Stimulated activated naive CD8-positive, alpha-beta T cell treated with anti-CD3 and anti-CD28 coated beads, Interleukin-15, Interleukin-2, amounts not matched to agents 100 ng/mL and 50 ng/mL, for 24 hours (primary cell): ENCODE data around the gene ABCA7.
A peak's percentile ranks its signal among the peaks of the same experiment; 100 is the strongest.

Experiments used
- H3K27ac Mint-ChIP-seq: one replicate; pipeline ENCODE4 v1.8.0; 2021; ENCODE audit warnings: mild to moderate bottlenecking, mixed read lengths
- H3K27me3 Mint-ChIP-seq: one replicate; pipeline ENCODE4 v1.8.0; 2021; ENCODE audit warnings: mixed read lengths
- H3K36me3 Mint-ChIP-seq: one replicate; pipeline ENCODE4 v1.8.0; 2021; ENCODE audit warnings: low read depth, mixed read lengths
- H3K4me1 Mint-ChIP-seq: one replicate; pipeline ENCODE4 v1.8.0; 2021; ENCODE audit warnings: low read depth, mixed read lengths
- H3K4me3 Mint-ChIP-seq: one replicate; pipeline ENCODE4 v1.8.0; 2021; ENCODE audit warnings: mild to moderate bottlenecking, mixed read lengths
- H3K9me3 Mint-ChIP-seq: one replicate; pipeline ENCODE4 v1.8.0; 2021; ENCODE audit warnings: mixed read lengths

Gene ABCA7

GRCh38 chr19:1074544-1075283, 34.8 kb downstream of the ABCA7 start:
- Mint-ChIP-seq H3K9me3 (no peaks in the 10 kb centered on the region), H3K27ac (peak overlapping the region; percentile 83), H3K27me3 (no peaks in the 10 kb centered on the region), H3K36me3 (peaks cover 40% of the 10 kb centered on the region), H3K4me3 (no peak overlapping the region), H3K4me1 (peaks cover 73% of the 10 kb centered on the region)

- Mint-ChIP-seq H3K9me3 (no peaks in the 10 kb centered on the region), H3K4me1 (peaks cover 75% of the 10 kb centered on the region), H3K4me3 (peak overlapping the region; percentile 53), H3K27ac (peak overlapping the region; percentile 83), H3K36me3 (peaks cover 47% of the 10 kb centered on the region), H3K27me3 (no peaks in the 10 kb centered on the region)
Observed at GRCh38 chr19:1076046-1076386, 36.1 kb downstream of the ABCA7 start.

- H3K4me1 Mint-ChIP-seq, result peaks cover 72% of the 10 kb centered on the region
- H3K27ac Mint-ChIP-seq, result peak overlapping the region; percentile 71
- H3K27me3 Mint-ChIP-seq, result no peaks in the 10 kb centered on the region
- H3K4me3 Mint-ChIP-seq, result peak overlapping the region; percentile 45
- peaks cover 51% of the 10 kb centered on the region for H3K36me3 Mint-ChIP-seq
- H3K9me3 Mint-ChIP-seq, result no peaks in the 10 kb centered on the region
Observed at GRCh38 chr19:1076951-1077350, 37.0 kb downstream of the ABCA7 start.

GRCh38 chr19:1079566-1080111, 39.7 kb downstream of the ABCA7 start:
- H3K27me3 Mint-ChIP-seq, result no peaks in the 10 kb centered on the region

GRCh38 chr19:1080360-1081161, 40.7 kb downstream of the ABCA7 start:
- Mint-ChIP-seq H3K9me3 (no peaks in the 10 kb centered on the region), H3K27me3 (no peaks in the 10 kb centered on the region), H3K4me3 (no peak overlapping the region), H3K27ac (no peak overlapping the region), H3K36me3 (peaks cover 55% of the 10 kb centered on the region), H3K4me1 (peaks cover 61% of the 10 kb centered on the region)

More at GRCh38 chr19:1079566-1080111, 39.7 kb downstream of the ABCA7 start:
- Mint-ChIP-seq H3K9me3 (no peaks in the 10 kb centered on the region), H3K36me3 (peaks cover 50% of the 10 kb centered on the region), H3K4me1 (peaks cover 60% of the 10 kb centered on the region), H3K4me3 (no peak overlapping the region), H3K27ac (no peak overlapping the region)

GRCh38 chr19:1081301-1082164, 41.6 kb downstream of the ABCA7 start:
- Mint-ChIP-seq H3K36me3 (peaks cover 48% of the 10 kb centered on the region), H3K27ac (no peak overlapping the region), H3K27me3 (no peaks in the 10 kb centered on the region), H3K9me3 (no peaks in the 10 kb centered on the region), H3K4me3 (no peak overlapping the region), H3K4me1 (peaks cover 57% of the 10 kb centered on the region)

- no peaks in the 10 kb centered on the region for H3K9me3 Mint-ChIP-seq
- peak overlapping the region; percentile 55 for H3K27ac Mint-ChIP-seq
- H3K36me3 Mint-ChIP-seq, result peaks cover 43% of the 10 kb centered on the region
- H3K4me3 Mint-ChIP-seq, result no peak overlapping the region
- no peaks in the 10 kb centered on the region for H3K27me3 Mint-ChIP-seq
- peaks cover 56% of the 10 kb centered on the region for H3K4me1 Mint-ChIP-seq
Observed at GRCh38 chr19:1082165-1082927, 42.4 kb downstream of the ABCA7 start.

- H3K36me3 Mint-ChIP-seq, result peaks cover 47% of the 10 kb centered on the region
- H3K27me3 Mint-ChIP-seq, result no peaks in the 10 kb centered on the region
- peaks cover 56% of the 10 kb centered on the region for H3K4me1 Mint-ChIP-seq
- no peaks in the 10 kb centered on the region for H3K9me3 Mint-ChIP-seq
- no peak overlapping the region for H3K4me3 Mint-ChIP-seq
- H3K27ac Mint-ChIP-seq, result no peak overlapping the region
Observed at GRCh38 chr19:1082928-1083816, 43.3 kb downstream of the ABCA7 start.

GRCh38 chr19:1084024-1084868, 44.3 kb downstream of the ABCA7 start:
- Mint-ChIP-seq H3K4me3 (no peak overlapping the region), H3K27ac (peak overlapping the region; percentile 31), H3K4me1 (peaks cover 58% of the 10 kb centered on the region), H3K9me3 (no peaks in the 10 kb centered on the region), H3K36me3 (peaks cover 48% of the 10 kb centered on the region), H3K27me3 (no peaks in the 10 kb centered on the region)

- Mint-ChIP-seq H3K27ac (peak overlapping the region; percentile 69), H3K27me3 (no peaks in the 10 kb centered on the region), H3K36me3 (peaks cover 40% of the 10 kb centered on the region), H3K9me3 (no peaks in the 10 kb centered on the region), H3K4me3 (peak overlapping the region; percentile 0), H3K4me1 (peaks cover 52% of the 10 kb centered on the region)
Observed at GRCh38 chr19:1085053-1085658, 45.2 kb downstream of the ABCA7 start.

GRCh38 chr19:1085676-1086442, 46.0 kb downstream of the ABCA7 start:
- Mint-ChIP-seq H3K4me1 (peaks cover 55% of the 10 kb centered on the region), H3K4me3 (no peak overlapping the region), H3K36me3 (peaks cover 40% of the 10 kb centered on the region), H3K9me3 (no peaks in the 10 kb centered on the region), H3K27me3 (no peaks in the 10 kb centered on the region), H3K27ac (peak overlapping the region; percentile 69)

GRCh38 chr19:1086613-1087012, 46.7 kb downstream of the ABCA7 start:
- no peaks in the 10 kb centered on the region for H3K27me3 Mint-ChIP-seq
- peaks cover 57% of the 10 kb centered on the region for H3K4me1 Mint-ChIP-seq
- H3K36me3 Mint-ChIP-seq, result peaks cover 32% of the 10 kb centered on the region
- H3K9me3 Mint-ChIP-seq, result no peaks in the 10 kb centered on the region
- peak overlapping the region; percentile 16 for H3K27ac Mint-ChIP-seq
- no peak overlapping the region for H3K4me3 Mint-ChIP-seq
